Mesenchymal stem cell (in vitro differentiated cells and primary cell): ENCODE results near the gene PCDHGC5.

ENCODE experiments used
- DNase-seq: peaks from one replicate; pipeline ENCODE4 v3.0.0-alpha.2; 2013
- H2AFZ ChIP-seq: one replicate; pipeline ENCODE4 v1.6.1; 2013; ENCODE audit warnings: low read depth, mild to moderate bottlenecking, control low read depth, inconsistent platforms, low read length, moderate library complexity
- H2AK5ac ChIP-seq: 2 replicates; pipeline ENCODE4 v1.6.1; 2013; ENCODE audit warnings: low read length, moderate library complexity, mild to moderate bottlenecking, inconsistent platforms; ENCODE audit not compliant: severe bottlenecking
- H2BK120ac ChIP-seq: one replicate; pipeline ENCODE4 v1.6.1; 2013; ENCODE audit warnings: low read depth, mild to moderate bottlenecking, inconsistent platforms, low read length, moderate library complexity
- H2BK12ac ChIP-seq, 2 experiments: one replicate each; pipeline ENCODE4 v1.6.1; 2013; ENCODE audit warnings: inconsistent platforms in 2 of 2, low read length in 2 of 2, mild to moderate bottlenecking in 2 of 2, moderate library complexity in 2 of 2, control low read depth in 1 of 2
- H2BK15ac ChIP-seq: one replicate; pipeline ENCODE4 v1.6.1; 2013; ENCODE audit warnings: mild to moderate bottlenecking, low read depth, inconsistent platforms; ENCODE audit not compliant: poor library complexity, severe bottlenecking
- H2BK5ac ChIP-seq: 2 replicates; pipeline ENCODE4 v1.6.1; 2013; ENCODE audit warnings: low read depth, mild to moderate bottlenecking, low read length, control low read depth, inconsistent platforms; ENCODE audit not compliant: poor library complexity, severe bottlenecking
- H3K14ac ChIP-seq, 2 experiments: one replicate each; pipeline ENCODE4 v1.6.1; 2013; ENCODE audit warnings: inconsistent platforms in 2 of 2, low read length in 2 of 2, control low read depth in 1 of 2, mild to moderate bottlenecking in 1 of 2, moderate library complexity in 1 of 2
- H3K18ac ChIP-seq, 2 experiments: one replicate each; pipeline ENCODE4 v1.6.1; 2013; ENCODE audit warnings: inconsistent platforms in 2 of 2, low read length in 2 of 2, control low read depth in 1 of 2, low read depth in 1 of 2, mild to moderate bottlenecking in 1 of 2
- H3K23ac ChIP-seq, 2 experiments: one replicate each; pipeline ENCODE4 v1.6.1; 2013; ENCODE audit warnings: inconsistent platforms in 2 of 2, low read length in 2 of 2, mild to moderate bottlenecking in 2 of 2, moderate library complexity in 2 of 2, control low read depth in 1 of 2
- H3K27ac ChIP-seq: 2 replicates; pipeline ENCODE4 v1.5.1; 2013; ENCODE audit warnings: mild to moderate bottlenecking, moderate library complexity, low read length, control low read depth, inconsistent platforms; ENCODE audit not compliant: poor library complexity, severe bottlenecking
- H3K27me3 ChIP-seq, 2 experiments: 2 replicates each; pipeline versions ENCODE4 v1.6.1 to v1.7.0; 2013; ENCODE audit warnings: low read length in 2 of 2, mild to moderate bottlenecking in 2 of 2, moderate library complexity in 2 of 2, control low read depth in 1 of 2, inconsistent platforms in 1 of 2; ENCODE audit not compliant: control insufficient read depth in 1 of 2, insufficient read depth in 1 of 2
- H3K36me3 ChIP-seq, 2 experiments: 2 replicates each; pipeline versions ENCODE4 v1.6.1 to v1.7.0; 2013; ENCODE audit warnings: low read length in 2 of 2, control low read depth in 1 of 2, inconsistent platforms in 1 of 2, low read depth in 1 of 2, mild to moderate bottlenecking in 1 of 2; ENCODE audit not compliant: insufficient read depth in 2 of 2, control insufficient read depth in 1 of 2
- H3K4ac ChIP-seq, 2 experiments: one replicate each; pipeline ENCODE4 v1.6.1; 2013; ENCODE audit warnings: inconsistent platforms in 2 of 2, low read length in 2 of 2, mild to moderate bottlenecking in 2 of 2, moderate library complexity in 2 of 2, control low read depth in 1 of 2, low read depth in 1 of 2
- H3K4me1 ChIP-seq: 2 replicates; pipeline ENCODE4 v1.6.1; 2013; ENCODE audit warnings: low read depth, low read length, control low read depth; ENCODE audit not compliant: control insufficient read depth, insufficient read depth
- H3K4me2 ChIP-seq: 2 replicates; pipeline ENCODE4 v1.6.1; 2013; ENCODE audit warnings: low read length, mild to moderate bottlenecking, inconsistent platforms; ENCODE audit not compliant: poor library complexity, severe bottlenecking
- H3K4me3 ChIP-seq, 2 experiments: 2 replicates each; pipeline versions ENCODE4 v1.5.1 to v1.7.0; 2013; ENCODE audit warnings: low read length in 2 of 2, mild to moderate bottlenecking in 2 of 2, control low read depth in 1 of 2, low read depth in 1 of 2; ENCODE audit not compliant: insufficient read depth in 1 of 2
- H3K79me1 ChIP-seq: replicated peaks from 2 replicates; pipeline ENCODE4 v1.6.1; 2013; ENCODE audit warnings: mild to moderate bottlenecking, control low read depth, low read length, inconsistent platforms; ENCODE audit not compliant: poor library complexity, severe bottlenecking
- H3K9ac ChIP-seq: 2 replicates; pipeline ENCODE4 v1.7.0; 2013; ENCODE audit warnings: mild to moderate bottlenecking, low read length, moderate library complexity
- H3K9me3 ChIP-seq: 2 replicates; pipeline ENCODE4 v1.7.0; 2013; ENCODE audit warnings: mild to moderate bottlenecking, low read length; ENCODE audit not compliant: control insufficient read depth
- H4K8ac ChIP-seq: one replicate; pipeline ENCODE4 v1.6.1; 2013; ENCODE audit warnings: inconsistent platforms, mild to moderate bottlenecking, low read length, moderate library complexity
- H4K91ac ChIP-seq: one replicate; pipeline ENCODE4 v1.6.1; 2013; ENCODE audit warnings: mild to moderate bottlenecking, low read length, inconsistent platforms
- WGBS: methylation state at CpG from one replicate; pipeline ENCODE4 v1.1.7; 2013; ENCODE audit warnings: mixed read lengths; 5-methylcytosine and 5-hydroxymethylcytosine counted together

PCDHGC5 gene

DNA sequence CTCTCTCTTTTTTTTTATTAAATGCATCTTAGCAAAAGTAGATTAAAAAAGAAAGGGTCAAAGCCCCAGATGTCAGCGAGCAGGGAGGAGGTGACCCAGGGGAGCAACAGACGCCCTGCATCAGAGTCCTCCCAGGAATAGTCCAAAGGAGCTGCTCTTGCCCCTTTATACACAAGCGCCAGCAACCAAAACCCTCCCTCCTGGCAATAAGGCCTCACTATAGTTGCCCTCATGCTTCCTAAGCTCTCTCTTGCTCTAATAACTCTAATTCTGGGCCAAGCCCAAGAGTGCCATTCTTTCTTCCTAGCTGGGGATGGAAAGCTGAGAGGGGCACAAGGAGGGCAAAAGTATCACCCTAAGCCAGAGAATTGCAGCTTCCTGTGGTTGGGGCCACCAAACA, 26.3 kb downstream of the PCDHGC5 start:
- H2BK120ac ChIP-seq = peak overlapping the region; percentile 12
- H3K4me3 ChIP-seq = no peak overlapping the region
- no peak for DNase-seq
- peak overlapping the region; percentile 98 for H3K27ac ChIP-seq
- H3K4ac ChIP-seq = peak overlapping the region; percentile 71 to 80
- peak overlapping the region; percentile 77 for H4K91ac ChIP-seq
- H3K9me3 ChIP-seq = no peaks in the 10 kb centered on the region
- H3K18ac ChIP-seq = peak overlapping the region; percentile 26 to 93
- no peak overlapping the region for H4K8ac ChIP-seq
- H3K9ac ChIP-seq = peak overlapping the region; percentile 90
- H3K4me2 ChIP-seq = no peak overlapping the region
- H3K36me3 ChIP-seq = peaks cover 32 to 64% of the 10 kb centered on the region in 2 experiments
- H3K14ac ChIP-seq = no peak overlapping the region
- H3K27me3 ChIP-seq = no peaks in the 10 kb centered on the region
- H3K4me1 ChIP-seq = peaks cover 41% of the 10 kb centered on the region
- peaks cover 26% of the 10 kb centered on the region for H3K79me1 ChIP-seq
- H2BK12ac ChIP-seq = peak overlapping the region; percentile 20 to 91
- H2BK15ac ChIP-seq = no peak overlapping the region
- no peak overlapping the region for H2BK5ac ChIP-seq
- H2AK5ac ChIP-seq = peak overlapping the region; percentile 49
- H2AFZ ChIP-seq = no peak overlapping the region
- WGBS = 92% methylated on average over 3 of the region's 3 CpGs
- no peak overlapping the region for H3K23ac ChIP-seq

DNA sequence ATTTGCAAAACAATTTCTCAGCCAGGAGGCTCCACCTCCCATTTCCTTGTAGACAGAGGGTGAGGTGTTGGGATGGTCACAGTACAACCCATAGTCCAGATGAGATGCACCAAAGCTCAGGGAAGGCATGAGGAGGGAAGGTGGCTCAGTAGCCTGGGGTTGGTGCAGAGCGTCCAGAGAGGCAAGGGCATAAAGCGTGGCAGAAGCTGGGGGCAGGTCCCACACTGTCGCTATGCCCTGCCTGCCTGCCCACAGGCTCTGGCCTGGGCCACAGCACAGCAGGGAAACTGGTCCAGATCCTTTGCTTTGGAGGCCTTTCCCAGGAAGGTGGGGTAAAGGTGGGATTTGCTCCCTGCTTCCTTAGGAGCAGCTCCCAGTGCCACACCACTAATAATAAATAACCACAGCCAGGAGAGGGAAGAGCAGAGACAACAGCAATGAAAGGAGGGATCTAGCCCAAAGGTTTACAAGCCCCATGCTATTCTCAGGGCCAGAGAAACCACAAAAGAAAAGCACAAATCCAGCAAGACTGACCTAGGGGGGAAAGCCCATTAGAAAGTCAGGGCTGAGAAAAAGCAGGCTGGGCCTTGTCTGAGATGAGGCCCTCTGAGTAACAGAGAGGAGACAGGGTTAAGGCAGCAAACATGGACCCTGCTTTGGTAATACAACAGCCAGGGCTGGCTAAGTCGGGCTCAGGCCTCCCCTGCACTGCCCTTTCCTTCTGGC, 27.2 kb downstream of the PCDHGC5 start:
- Histone ChIP-seq H2AFZ (no peak overlapping the region), H2AK5ac (peak overlapping the region; percentile 41), H3K4me3 (no peak overlapping the region), H3K4ac (peak overlapping the region; percentile 80 to 98), H3K36me3 (peaks cover 26 to 54% of the 10 kb centered on the region in 2 experiments), H2BK120ac (peak overlapping the region; percentile 29), H4K8ac (peak overlapping the region; percentile 62), H2BK5ac (no peak overlapping the region), H3K4me1 (peaks cover 39% of the 10 kb centered on the region), H3K79me1 (peaks cover 25% of the 10 kb centered on the region), H3K23ac (no peak overlapping the region), H3K9ac (peak overlapping the region; percentile 90), H2BK15ac (peak overlapping the region; percentile 54), H3K9me3 (no peaks in the 10 kb centered on the region), H3K27ac (peak overlapping the region; percentile 11), H4K91ac (peak overlapping the region; percentile 96), H3K14ac (peak overlapping the region in 1 of 2 experiments; percentile 96), H3K4me2 (no peak overlapping the region), H3K18ac (peak overlapping the region; percentile 91 to 95), H2BK12ac (peak overlapping the region; percentile 99 to 100), H3K27me3 (no peaks in the 10 kb centered on the region)
- 96% methylated on average over 3 of the region's 4 CpGs for WGBS
- peak; percentile 77 for DNase-seq

DNA sequence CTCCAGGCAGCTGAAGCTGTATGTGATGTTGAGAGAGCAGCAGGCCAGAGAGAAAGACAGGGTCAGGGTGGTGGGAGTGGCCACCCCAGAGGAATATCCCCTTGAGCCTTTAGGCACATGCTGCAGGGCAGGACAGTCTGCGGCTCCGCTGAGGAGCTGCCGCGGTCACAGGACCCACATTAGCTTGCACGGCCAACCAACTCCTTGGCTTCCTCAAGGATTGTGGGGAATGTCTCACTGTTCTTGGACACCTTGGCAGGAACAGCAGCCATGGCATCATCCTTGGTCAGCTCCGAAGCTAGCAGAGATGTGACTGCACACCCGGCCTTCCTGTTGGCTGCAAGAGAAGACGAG, 27.8 kb downstream of the PCDHGC5 start:
- Histone ChIP-seq H2BK15ac (peak overlapping the region; percentile 75), H2BK120ac (no peak overlapping the region), H3K4me2 (no peak overlapping the region), H2AK5ac (peak overlapping the region; percentile 41), H4K8ac (peak overlapping the region; percentile 30), H3K9ac (peak overlapping the region; percentile 90), H3K4me3 (no peak overlapping the region), H3K27me3 (no peaks in the 10 kb centered on the region), H3K23ac (no peak overlapping the region), H2AFZ (no peak overlapping the region), H3K9me3 (no peaks in the 10 kb centered on the region), H3K4me1 (peaks cover 39% of the 10 kb centered on the region), H3K18ac (peak overlapping the region; percentile 91 to 95), H2BK12ac (peak overlapping the region; percentile 73 to 100), H3K4ac (peak overlapping the region; percentile 77 to 80), H3K79me1 (peaks cover 24% of the 10 kb centered on the region), H3K36me3 (peaks cover 21 to 48% of the 10 kb centered on the region in 2 experiments), H2BK5ac (no peak overlapping the region), H4K91ac (peak overlapping the region; percentile 55), H3K14ac (peak overlapping the region in 1 of 2 experiments; percentile 96), H3K27ac (peak overlapping the region; percentile 11)
- no peak for DNase-seq
- whole genome bisulfite sequencing = 97% methylated on average over 8 of the region's 8 CpGs

DNA sequence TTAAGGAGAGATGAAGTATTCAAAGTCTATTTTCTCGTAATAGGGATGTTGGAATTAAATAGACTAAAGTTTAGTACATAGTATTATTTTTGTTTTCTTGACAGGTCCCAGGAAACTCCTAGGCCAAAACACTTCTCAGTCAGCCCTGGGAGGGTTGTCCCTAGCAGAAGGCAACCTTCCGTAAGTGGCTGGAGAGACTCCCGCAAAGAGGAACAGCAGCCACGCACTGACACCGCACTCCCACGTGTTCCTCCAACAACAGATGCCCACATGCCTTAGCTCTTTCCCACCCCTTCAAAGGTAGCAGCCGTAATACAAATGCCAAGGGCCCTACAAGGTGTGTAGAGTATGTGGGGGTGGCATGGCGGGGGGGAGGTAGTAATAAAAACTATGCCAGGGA, 28.4 kb downstream of the PCDHGC5 start:
- Histone ChIP-seq H2BK5ac (no peak overlapping the region), H3K27me3 (no peaks in the 10 kb centered on the region), H3K4me1 (peaks cover 35% of the 10 kb centered on the region), H3K27ac (no peak overlapping the region), H3K14ac (peak overlapping the region in 1 of 2 experiments; percentile 82), H3K9ac (peak overlapping the region; percentile 90), H2AFZ (no peak overlapping the region), H3K9me3 (no peaks in the 10 kb centered on the region), H3K4me3 (no peak overlapping the region), H3K79me1 (peaks cover 19% of the 10 kb centered on the region), H4K8ac (peak overlapping the region; percentile 33), H3K4me2 (no peak overlapping the region), H3K18ac (peak overlapping the region; percentile 58 to 91), H4K91ac (peak overlapping the region; percentile 71), H2BK15ac (peak overlapping the region; percentile 55), H2BK12ac (peak overlapping the region; percentile 87 to 100), H3K23ac (no peak overlapping the region), H3K36me3 (peaks cover 14 to 42% of the 10 kb centered on the region in 2 experiments), H2AK5ac (peak overlapping the region; percentile 24), H3K4ac (peak overlapping the region; percentile 75 to 82), H2BK120ac (peak overlapping the region; percentile 68)
- no peak for DNase-seq
- 98% methylated on average over 4 of the region's 8 CpGs for WGBS
